GM12878 (cell line): Measurements from ENCODE around the gene SORBS2. TPM values are rescaled to one million over a fixed set of nuclear protein-coding genes. Genes with fewer than 3 reads are reported as not detected.

Source experiments
- ATAC-seq: fragments of 200-7000 bp; cut with Tn5 transposase; 3 replicates; pipeline ENCODE4 v1.9.1; 2020; ENCODE audit warnings: mild to moderate bottlenecking, moderate library complexity
- BruUV-seq: library from RNA; stranded (reverse); fragments of 400-500 nt; replicated peaks from 2 replicates; lab custom pipeline; 2021; lab: Mats Ljungman, UMichigan
- CTCF ChIA-PET: fragments of 300-600 bp; sonication (Branson Sonifier 250); formaldehyde crosslinking; extraction: SDS; loops from one replicate; lab custom pipeline; 2021; ENCODE audit warnings: inconsistent platforms; lab: Yijun Ruan, JAX
- POLR2A ChIA-PET: fragments of 350-600 bp; formaldehyde crosslinking; extraction: SDS; loops from one replicate; lab custom pipeline; 2021; ENCODE audit warnings: inconsistent platforms; lab: Charles Lee
- RAD21 ChIA-PET: fragments of 300-600 bp; sonication (Branson Sonifier 250); formaldehyde crosslinking; loops from one replicate; lab custom pipeline; 2023; ENCODE audit warnings: antibody characterized with exemption; ENCODE audit not compliant: unreplicated experiment; lab: Charles Lee
- SMC1A ChIA-PET: fragments of 300-600 bp; sonication (Branson Sonifier 250); formaldehyde crosslinking; loops from one replicate; lab custom pipeline; 2023; ENCODE audit not compliant: unreplicated experiment, uncharacterized antibody; lab: Charles Lee
- DNase-seq: peaks from one replicate; pipeline ENCODE4 v3.0.0-alpha.2; 2011; ENCODE audit warnings: low read depth, low spot score
- FAIRE-seq: peaks from 3 replicates; lab custom pipeline; 2011; peaks lifted over from hg19 to GRCh38; lab: Jason Lieb, UNC
- H2AFZ ChIP-seq: 2 replicates; pipeline ENCODE4 v1.6.0; 2011; ENCODE audit warnings: low read depth, low read length, control low read depth; ENCODE audit not compliant: control insufficient read depth
- H3K27ac ChIP-seq: 2 replicates; pipeline ENCODE4 v1.5.1; 2011; ENCODE audit warnings: control low read depth; ENCODE audit not compliant: control insufficient read depth, insufficient read depth
- H3K27me3 ChIP-seq, 2 experiments: replicated peaks in 1 of 2; 2 replicates each; pipeline versions ENCODE4 v1.6.0 to v1.6.1; 2011; ENCODE audit warnings: low read length in 1 of 2; ENCODE audit not compliant: control insufficient read depth in 2 of 2, insufficient read depth in 2 of 2
- H3K36me3 ChIP-seq, 2 experiments: 2 replicates each; pipeline ENCODE4 v1.5.1; 2011; ENCODE audit warnings: low read length in 1 of 2; ENCODE audit not compliant: control insufficient read depth in 2 of 2, insufficient read depth in 2 of 2
- H3K4me1 ChIP-seq: 2 replicates; pipeline ENCODE4 v1.6.1; 2011; ENCODE audit warnings: mild to moderate bottlenecking, low read length, moderate library complexity, mixed read lengths; ENCODE audit not compliant: control insufficient read depth, insufficient read depth
- H3K4me2 ChIP-seq: 2 replicates; pipeline ENCODE4 v1.6.0; 2011; ENCODE audit warnings: control low read depth; ENCODE audit not compliant: control insufficient read depth, insufficient read depth
- H3K4me3 ChIP-seq: fragments of 200-600 bp; sonication (generic); 2 replicates; pipeline ENCODE4 v1.5.1; 2016
- H3K79me2 ChIP-seq: 2 replicates; pipeline ENCODE4 v1.6.0; 2011; ENCODE audit warnings: low read length; ENCODE audit not compliant: control insufficient read depth, insufficient read depth
- H3K9ac ChIP-seq: 2 replicates; pipeline ENCODE4 v1.8.0; 2011; ENCODE audit warnings: low read length, control low read depth, mixed read lengths; ENCODE audit not compliant: control insufficient read depth, insufficient read depth
- H3K9me3 ChIP-seq: replicated peaks from 3 replicates; pipeline ENCODE4 v1.5.1; 2011; ENCODE audit warnings: mild to moderate bottlenecking, low read length; ENCODE audit not compliant: control insufficient read depth, insufficient read depth
- H4K20me1 ChIP-seq: 2 replicates; pipeline ENCODE4 v1.6.0; 2011; ENCODE audit not compliant: control insufficient read depth, insufficient read depth
- BCL3 ChIP-seq: IDR thresholded peaks from 2 replicates; pipeline ENCODE4 v1.6.1; 2011; ENCODE audit warnings: borderline replicate concordance, low read depth, mild to moderate bottlenecking, moderate library complexity, low read length; ENCODE audit not compliant: insufficient read depth, poor library complexity, severe bottlenecking
- FOXK2 ChIP-seq: fragments of 450-650 bp; IDR thresholded peaks from 2 replicates; pipeline ENCODE4 v1.6.1; 2017; ENCODE audit warnings: mild to moderate bottlenecking, moderate library complexity
- POLR2AphosphoS2 ChIP-seq: IDR thresholded peaks from 2 replicates; pipeline ENCODE4 v1.6.1; 2011; ENCODE audit warnings: low read depth, mild to moderate bottlenecking, low read length, improper control_type of control experiment, moderate library complexity
- RELB ChIP-seq: fragments of 450-650 bp; IDR thresholded peaks from 2 replicates; pipeline ENCODE4 v1.6.1; 2017; ENCODE audit warnings: low read depth, mild to moderate bottlenecking, moderate library complexity
- SUPT20H ChIP-seq: IDR thresholded peaks from 2 replicates; pipeline ENCODE4 v1.6.1; 2011; ENCODE audit warnings: low read depth, mild to moderate bottlenecking, low read length, moderate library complexity, borderline replicate concordance; ENCODE audit not compliant: control insufficient read depth
- YY1 ChIP-seq: IDR thresholded peaks from 2 replicates; pipeline ENCODE4 v1.6.1; 2011; ENCODE audit warnings: low read depth, mild to moderate bottlenecking, low read length
- WGBS: methylation state at CpG from one replicate; pipeline ENCODE4 v1.1.6; 2016; ENCODE audit warnings: low lambda C conversion rate; ENCODE audit not compliant: insufficient replicate concordance, insufficient coverage; ENCODE audit errors: missing lambda C conversion rate; 5-methylcytosine and 5-hydroxymethylcytosine counted together
- in situ Hi-C: fragments of 300-500 bp; cut with MboI; formaldehyde crosslinking; loops from 9 replicates; pipeline ENCODE4 v1.14.3; 2018; ENCODE audit warnings: mixed read lengths
- intact Hi-C: fragments of 100-400 bp; cut with micrococcal nuclease; formaldehyde crosslinking; loops from one replicate; pipeline ENCODE4 v1.14.2; 2022; ENCODE audit not compliant: unreplicated experiment
- polyA plus RNA-seq, 11 experiments: library from polyadenylated mRNA; depleted of rRNA in 4 of 11; unstranded in 6 of 11; stranded (reverse) in 5 of 11; fragments of >200 nt; fragmentation: Nextera tagmentation in 4 of 11; fragmentation: Illumina TruSeq in 1 of 11; extraction: Ambion mirVana in 4 of 11; extraction: Trizol in 1 of 11; gene quantifications; 1 replicate in 1 of 11; 2 replicates in 10 of 11; pipeline versions ENCODE4 v1.2.1 to v1.2.3, GENCODE V29; 2011 to 2016; ENCODE audit warnings: inconsistent platforms in 2 of 11, missing spikeins in 2 of 11, low read depth in 1 of 11
- total RNA-seq, 4 experiments: library from RNA; depleted of rRNA in 3 of 4; stranded (reverse); fragments of >200 nt in 3 of 4; fragmentation: Illumina TruSeq in 1 of 4; extraction: Trizol in 1 of 4; gene quantifications; 2 replicates each; pipeline versions ENCODE4 v1.2.1 to v1.2.3, GENCODE V29; 2013 to 2021

SORBS2 gene
- total and polyA plus RNA-seq, 10 of the 15 experiments (the other 5 are each of a cell fraction or from before 2014, with no cell fraction given): 0.06 to 3.0 (median 0.79) TPM

- intact Hi-C loops: no loop called here
- H4K20me1 ChIP-seq: no peaks in the 10 kb centered on the region
- no peaks in the 10 kb centered on the region for H3K4me1 ChIP-seq
- H3K9me3 ChIP-seq: peaks cover 2% of the 10 kb centered on the region; the same call in 1 of the 3 replicates
- no peak for FAIRE-seq
- no TSS peak for BruUV-seq
- SMC1A ChIA-PET: no interaction called here
- H3K4me2 ChIP-seq: no peak overlapping the region
- no peaks in the 10 kb centered on the region for H3K79me2 ChIP-seq
- TF ChIP-seq RELB (no peak), FOXK2 (no peak), SUPT20H (no peak), YY1 (no peak)
- TF ChIP-seq, all 136 proteins: peak for 0
- ATAC-seq (no peak), DNase-seq (no peak)
- H3K27ac ChIP-seq: no peak overlapping the region
- in situ Hi-C loops: no loop called here
- WGBS: 32% methylated on average over 15 of the region's 15 CpGs
- H3K4me3 ChIP-seq: no peak overlapping the region
- H3K9ac ChIP-seq: no peak overlapping the region
- no peak overlapping the region for H2AFZ ChIP-seq
- RAD21 ChIA-PET: interaction anchor here (1.2 kb wide), 1 partner anchor 400 kb away, joined by 3 read pairs; no protein-coding TSS in a partner anchor
- CTCF ChIA-PET: no interaction called here
- no peaks in the 10 kb centered on the region for H3K36me3 ChIP-seq
- POLR2A ChIA-PET: no interaction called here
- peaks cover 0 to 3% of the 10 kb centered on the region in 2 experiments; a peak in 2 of 4 replicates for H3K27me3 ChIP-seq
Observed at GRCh38 chr4:185638093-185638492, 173.9 kb downstream of the SORBS2 start.

GRCh38 chr4:185637163-185637875 lies 174.7 kb downstream of the SORBS2 start:
- peak; percentile 61 for TF ChIP-seq BCL3
- TF ChIP-seq POLR2AphosphoS2: no peak
- TF ChIP-seq, all 136 proteins: peak for 1
- no peak for FAIRE-seq
- Histone ChIP-seq H3K79me2 (no peaks in the 10 kb centered on the region), H3K4me2 (no peak overlapping the region), H3K9ac (no peak overlapping the region), H3K27ac (no peak overlapping the region), H3K27me3 (peaks cover 0 to 3% of the 10 kb centered on the region in 2 experiments; a peak in 2 of 4 replicates), H4K20me1 (no peaks in the 10 kb centered on the region), H3K4me3 (no peak overlapping the region), H2AFZ (no peak overlapping the region), H3K4me1 (no peaks in the 10 kb centered on the region), H3K9me3 (peaks cover 2% of the 10 kb centered on the region; the same call in 1 of the 3 replicates), H3K36me3 (no peaks in the 10 kb centered on the region)
- ChIA-PET RAD21 (interaction anchor here (1.2 kb wide), 1 partner anchor 401 kb away, joined by 3 read pairs; no protein-coding TSS in a partner anchor), SMC1A (no interaction called here), POLR2A (no interaction called here), CTCF (no interaction called here)
- in situ Hi-C loops (no loop called here), intact Hi-C loops (no loop called here)
- 62% methylated on average over 9 of the region's 9 CpGs for WGBS
- no peak for ATAC-seq
- no peak for DNase-seq
- BruUV-seq: no TSS peak
